Common myeloid progenitor, CD34-positive (primary cell): ENCODE data around the gene MMP28.

ENCODE experiments used
- CTCF ChIA-PET: fragments of 350-600 bp; sonication (Branson Sonifier 250); formaldehyde crosslinking; loops from one replicate; lab custom pipeline; 2021; ENCODE audit warnings: antibody characterized with exemption; lab: Charles Lee
- POLR2A ChIA-PET: fragments of 350-600 bp; sonication (Branson Sonifier 250); formaldehyde crosslinking; loops from one replicate; lab custom pipeline; 2021; ENCODE audit warnings: antibody characterized with exemption; lab: Charles Lee
- DNase-seq, 3 donors: peaks; one replicate each; pipeline versions ENCODE4 v3.0.0 to v3.0.0-alpha.2; 2013
- H3K27ac ChIP-seq, 2 experiments: 1 replicate in 1 of 2; 2 replicates in 1 of 2; pipeline ENCODE4 v1.7.0; 2013; ENCODE audit warnings: inconsistent platforms in 2 of 2, low read length in 2 of 2, mild to moderate bottlenecking in 2 of 2, low read depth in 1 of 2, moderate library complexity in 1 of 2; ENCODE audit not compliant: severe bottlenecking in 2 of 2, insufficient read depth in 1 of 2, poor library complexity in 1 of 2
- H3K27me3 ChIP-seq, 5 experiments: replicated peaks in 2 of 5; 1 replicate in 3 of 5; 2 replicates in 2 of 5; pipeline versions ENCODE4 v1.6.1 to v1.7.0; 2013; ENCODE audit warnings: low read length in 4 of 5, mild to moderate bottlenecking in 2 of 5, moderate library complexity in 2 of 5, inconsistent platforms in 1 of 5; ENCODE audit not compliant: insufficient read depth in 5 of 5, control insufficient read depth in 4 of 5
- H3K36me3 ChIP-seq, 4 experiments: 1 replicate in 2 of 4; 2 replicates in 2 of 4; pipeline versions ENCODE4 v1.6.1 to v1.7.0; 2013; ENCODE audit warnings: low read length in 3 of 4, control low read depth in 1 of 4, mild to moderate bottlenecking in 1 of 4; ENCODE audit not compliant: control insufficient read depth in 4 of 4, insufficient read depth in 4 of 4
- H3K4me1 ChIP-seq, 4 experiments: 1 replicate in 3 of 4; 2 replicates in 1 of 4; pipeline versions ENCODE4 v1.6.1 to v1.7.1; 2013; ENCODE audit warnings: low read length in 3 of 4, mild to moderate bottlenecking in 3 of 4, control low read depth in 1 of 4, inconsistent platforms in 1 of 4, moderate library complexity in 1 of 4; ENCODE audit not compliant: control insufficient read depth in 4 of 4, insufficient read depth in 4 of 4; ENCODE audit errors: control extremely low read depth in 1 of 4
- H3K4me3 ChIP-seq, 7 experiments: 1 replicate in 4 of 7; 2 replicates in 3 of 7; pipeline versions ENCODE4 v1.5.1 to v1.7.0; 2013; ENCODE audit warnings: mild to moderate bottlenecking in 7 of 7, low read length in 6 of 7, moderate library complexity in 6 of 7, inconsistent platforms in 2 of 7, low read depth in 2 of 7, control low read depth in 1 of 7; ENCODE audit not compliant: insufficient read depth in 4 of 7, control insufficient read depth in 1 of 7; ENCODE audit errors: extremely low read depth in 1 of 7
- H3K9me3 ChIP-seq, 5 experiments: 1 replicate in 4 of 5; 2 replicates in 1 of 5; pipeline versions ENCODE4 v1.6.1 to v1.7.1; 2013; ENCODE audit warnings: low read length in 4 of 5, mild to moderate bottlenecking in 2 of 5, inconsistent platforms in 1 of 5, low read depth in 1 of 5, moderate library complexity in 1 of 5; ENCODE audit not compliant: control insufficient read depth in 4 of 5, insufficient read depth in 2 of 5; ENCODE audit errors: control extremely low read depth in 1 of 5
- WGBS: methylation state at CpG from one replicate; pipeline ENCODE4 v1.1.5; 2013; ENCODE audit not compliant: insufficient coverage; 5-methylcytosine and 5-hydroxymethylcytosine counted together

The MMP28 gene

DNA sequence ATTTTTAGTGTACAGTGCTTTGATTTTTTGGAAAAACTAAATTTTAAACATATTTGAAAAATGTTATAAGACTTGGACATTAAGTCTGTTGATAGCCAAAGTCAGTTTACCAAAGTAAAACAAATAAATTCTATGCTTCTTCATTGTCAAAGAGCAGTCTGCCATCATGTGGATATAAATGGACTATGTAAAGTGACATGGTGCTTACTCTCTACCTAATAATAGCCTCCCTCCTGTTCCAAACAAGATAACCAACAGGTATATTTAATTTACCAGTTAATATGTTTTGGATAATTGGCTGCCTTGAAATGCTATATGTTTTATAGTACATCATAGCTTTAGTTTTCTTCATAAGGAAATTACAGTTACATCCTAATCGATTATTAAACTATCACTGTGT, 29.8 kb upstream of the MMP28 start:
- peaks cover 35 to 78% (median 55%) of the 10 kb centered on the region in 4 experiments for H3K36me3 ChIP-seq
- CTCF ChIA-PET = interaction anchor here (0.9 kb wide), 1 partner anchor 8 kb away, joined by 3 read pairs; no protein-coding TSS in a partner anchor
- WGBS = no CpG with 5 or more reads among the region's 1 CpG

DNA sequence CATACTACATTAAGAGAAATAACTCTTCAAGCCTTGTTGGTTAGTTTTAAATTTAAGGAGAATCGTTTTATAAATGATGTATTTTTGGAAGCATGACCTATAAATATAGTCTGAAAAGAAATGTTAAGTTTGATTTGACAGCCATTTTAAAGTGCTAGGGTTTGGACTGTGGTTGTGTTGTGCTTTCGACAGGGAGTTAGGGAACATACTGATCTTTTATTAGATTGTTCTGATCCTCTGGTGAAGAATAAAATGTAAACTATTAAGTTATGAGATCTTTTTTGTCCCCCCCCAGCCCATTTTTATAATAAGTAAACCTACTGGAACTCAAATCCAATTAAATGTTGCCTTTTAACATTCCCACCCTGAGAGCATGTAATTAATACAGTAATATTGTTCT, 25.9 kb upstream of the MMP28 start:
- Histone ChIP-seq H3K36me3 (peaks cover 24 to 77% (median 51%) of the 10 kb centered on the region in 4 experiments), H3K9me3 (no peaks in the 10 kb centered on the region), H3K4me1 (peaks cover 0 to 2% (median 0%) of the 10 kb centered on the region in 4 experiments), H3K27ac (no peak overlapping the region), H3K4me3 (no peak overlapping the region), H3K27me3 (no peaks in the 10 kb centered on the region)
- ChIA-PET CTCF (interaction anchor here (18.6 kb wide), 1 partner anchor 50 kb away, joined by 482 read pairs; the partner anchor contains the start of gene C17orf50), POLR2A (interaction anchor here (0.6 kb wide), 1 partner anchor 12 kb away, joined by 4 read pairs; the partner anchor contains the start of gene TAF15)
- WGBS = 100% methylated on average over 1 of the region's 2 CpGs
- no peak for DNase-seq

More for the DNA sequence above, 29.8 kb upstream of the MMP28 start:
- no peaks in the 10 kb centered on the region for H3K27me3 ChIP-seq
- no peaks in the 10 kb centered on the region for H3K9me3 ChIP-seq
- no peak overlapping the region for H3K27ac ChIP-seq
- no peaks in the 10 kb centered on the region for H3K4me1 ChIP-seq
- POLR2A ChIA-PET = no interaction called here
- no peak overlapping the region for H3K4me3 ChIP-seq
- DNase-seq = no peak

DNA sequence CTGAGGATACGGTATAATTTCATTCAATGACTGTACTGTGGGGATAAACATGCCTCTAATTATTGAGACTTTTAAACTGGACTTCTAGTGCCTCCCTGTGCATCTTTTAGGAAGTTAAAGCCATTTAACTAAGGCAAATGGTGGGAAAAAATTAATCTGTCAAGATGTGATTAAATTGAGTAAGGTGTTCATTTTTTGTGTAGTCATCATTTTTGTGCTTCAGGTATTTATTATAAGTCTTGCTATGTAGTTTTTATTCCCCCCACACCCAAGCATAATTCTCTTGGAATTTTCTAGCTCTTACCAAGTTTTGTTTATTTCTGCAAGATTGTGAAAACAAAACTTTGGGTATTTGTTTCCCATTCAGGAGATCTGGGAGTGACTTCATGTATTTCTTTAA, 24.0 kb upstream of the MMP28 start:
- 100% methylated on average over 1 of the region's 1 CpG for WGBS
- H3K27ac ChIP-seq = no peak overlapping the region

DNA sequence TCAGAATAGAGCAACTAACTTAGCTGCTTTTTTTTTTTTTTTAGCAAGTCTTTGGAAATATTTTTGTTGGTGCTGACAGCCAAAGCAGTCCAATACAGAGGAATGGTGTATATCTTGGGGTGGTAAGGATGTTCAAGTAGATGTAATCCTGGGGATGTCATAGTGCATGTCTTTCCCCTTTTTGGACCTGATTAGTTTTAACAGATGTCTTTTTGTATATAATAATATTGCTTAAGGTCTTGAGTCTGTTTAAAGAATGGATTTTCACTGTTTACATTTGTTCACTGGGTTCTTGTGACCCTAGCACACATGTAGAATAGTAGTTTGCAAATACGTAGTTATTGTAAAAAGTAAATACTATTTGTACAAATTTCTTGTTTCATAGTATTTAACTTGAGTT, 21.8 kb upstream of the MMP28 start:
- no peak overlapping the region for H3K4me3 ChIP-seq
- ChIA-PET CTCF (interaction anchor here (0.7 to 18.6 kb wide), 7 partner anchors 9 to 205 kb away, joined by 3 to 482 read pairs (median 5); partner anchors contain the start of genes C17orf50 and TAF15), POLR2A (no interaction called here)
- no CpG with 5 or more reads among the region's 1 CpG for WGBS
- H3K9me3 ChIP-seq = no peaks in the 10 kb centered on the region
- no peak for DNase-seq
- H3K27me3 ChIP-seq = no peaks in the 10 kb centered on the region
- peaks cover 10 to 52% (median 28%) of the 10 kb centered on the region in 4 experiments for H3K36me3 ChIP-seq
- H3K4me1 ChIP-seq = peaks cover 0 to 6% (median 4%) of the 10 kb centered on the region in 4 experiments
- H3K27ac ChIP-seq = no peak overlapping the region

More for the DNA sequence above, 24.0 kb upstream of the MMP28 start:
- peak in 2 of 3 donors; percentile 30 to 34 for DNase-seq
- Histone ChIP-seq H3K4me3 (no peak overlapping the region), H3K36me3 (peaks cover 15 to 69% (median 44%) of the 10 kb centered on the region in 4 experiments), H3K27me3 (no peaks in the 10 kb centered on the region), H3K4me1 (peaks cover 0 to 2% (median 0%) of the 10 kb centered on the region in 4 experiments), H3K9me3 (no peaks in the 10 kb centered on the region)
- ChIA-PET CTCF (interaction anchor here (0.6 to 18.6 kb wide), 7 partner anchors 10 to 48 kb away, joined by 3 to 482 read pairs (median 5); partner anchors contain the start of genes C17orf50 and TAF15), POLR2A (interaction anchor here (0.7 to 0.8 kb wide), 2 partner anchors 13 to 1648 kb away, joined by 3 to 4 read pairs; no protein-coding TSS in a partner anchor)

DNA sequence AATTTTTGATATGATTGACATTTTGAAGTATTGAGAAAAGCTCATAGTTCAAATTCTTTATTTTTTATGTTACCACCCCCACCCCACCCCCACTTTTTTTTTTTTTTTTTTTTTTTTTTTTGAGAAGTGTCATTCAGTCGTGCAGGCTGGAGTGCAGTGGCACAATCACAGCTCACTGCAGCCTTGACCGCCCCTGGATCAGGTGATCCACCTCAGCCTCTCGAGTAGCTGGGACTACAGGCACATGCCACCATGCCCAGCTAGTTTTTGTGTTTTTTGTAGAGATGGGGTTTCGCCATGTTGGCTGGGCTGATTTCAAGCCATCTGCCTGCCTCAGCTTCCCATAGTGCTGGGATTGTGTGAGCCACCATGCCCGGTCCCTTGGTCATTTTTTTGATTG, 21.3 kb upstream of the MMP28 start:
- POLR2A ChIA-PET = interaction anchor here (0.7 kb wide), 1 partner anchor 60 kb away, joined by 3 read pairs; no protein-coding TSS in a partner anchor
- H3K9me3 ChIP-seq = no peaks in the 10 kb centered on the region
- no peaks in the 10 kb centered on the region for H3K27me3 ChIP-seq
- peaks cover 0 to 10% (median 6%) of the 10 kb centered on the region in 4 experiments for H3K4me1 ChIP-seq
- no peak overlapping the region for H3K4me3 ChIP-seq
- DNase-seq = no peak
- peaks cover 10 to 54% (median 26%) of the 10 kb centered on the region in 4 experiments for H3K36me3 ChIP-seq
- 100% methylated on average over 1 of the region's 5 CpGs for WGBS
- no peak overlapping the region for H3K27ac ChIP-seq
- CTCF ChIA-PET = interaction anchor here (1.2 to 18.6 kb wide), 5 partner anchors 8 to 205 kb away, joined by 3 to 482 read pairs (median 5); partner anchors contain the start of genes C17orf50 and TAF15

DNA sequence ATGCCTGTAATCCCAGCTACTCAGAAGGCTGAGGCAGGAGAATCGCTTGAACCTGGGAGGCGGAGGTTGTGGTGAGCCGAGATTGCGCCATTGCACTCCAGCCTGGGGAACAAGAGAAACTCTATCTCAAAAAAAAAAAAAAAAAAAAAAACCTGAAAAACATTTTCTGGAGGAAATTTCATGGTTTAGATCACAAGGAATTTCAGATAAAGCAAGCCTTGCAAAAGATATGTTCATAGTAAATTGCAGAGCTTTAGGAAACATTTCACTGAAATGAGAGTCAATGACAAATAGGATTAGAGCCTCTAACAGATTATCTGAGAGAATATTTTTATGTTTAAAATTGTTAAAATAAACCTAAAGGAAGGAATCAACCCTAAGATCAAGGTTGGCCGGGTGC, 17.0 kb upstream of the MMP28 start:
- ChIA-PET CTCF (interaction anchor here (1.5 to 18.6 kb wide), 2 partner anchors 8 to 41 kb away, joined by 3 to 482 read pairs; partner anchors contain the start of gene C17orf50), POLR2A (interaction anchor here (0.8 kb wide), 1 partner anchor 48 kb away, joined by 3 read pairs; no protein-coding TSS in a partner anchor)
- Histone ChIP-seq H3K4me1 (peaks cover 13 to 44% (median 31%) of the 10 kb centered on the region in 4 experiments), H3K27me3 (no peaks in the 10 kb centered on the region), H3K27ac (no peak overlapping the region), H3K4me3 (no peak overlapping the region), H3K9me3 (no peaks in the 10 kb centered on the region), H3K36me3 (peaks cover 2 to 22% (median 8%) of the 10 kb centered on the region in 4 experiments)
- DNase-seq = no peak
- WGBS = no CpG with 5 or more reads among the region's 5 CpGs

DNA sequence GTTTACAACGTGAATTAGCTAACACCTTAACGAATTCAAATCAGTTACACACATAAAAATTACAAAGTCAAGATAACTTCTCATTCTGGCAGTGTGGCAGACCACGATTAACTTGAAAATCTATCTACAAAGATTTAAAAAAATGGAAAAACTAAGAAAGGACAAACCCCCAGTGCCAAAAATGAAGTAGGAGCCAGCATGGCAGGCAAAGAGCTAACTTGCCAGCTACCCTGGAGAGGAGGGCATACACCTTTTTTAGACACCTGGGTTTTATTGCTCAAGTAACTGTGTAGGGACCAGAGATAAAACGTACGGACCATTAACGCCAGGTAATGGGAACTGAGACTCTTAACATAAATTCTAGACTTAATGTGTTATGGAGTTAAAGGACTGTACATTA, 16.3 kb upstream of the MMP28 start:
- peak overlapping the region in 1 of 7 experiments; percentile 10 for H3K4me3 ChIP-seq
- WGBS = 90% methylated on average over 2 of the region's 6 CpGs
- DNase-seq = no peak
- H3K36me3 ChIP-seq = peaks cover 0 to 16% (median 4%) of the 10 kb centered on the region in 4 experiments
- H3K9me3 ChIP-seq = no peaks in the 10 kb centered on the region
- no peaks in the 10 kb centered on the region for H3K27me3 ChIP-seq
- peaks cover 13 to 45% (median 33%) of the 10 kb centered on the region in 4 experiments for H3K4me1 ChIP-seq
- CTCF ChIA-PET = interaction anchor here (1.5 to 18.6 kb wide), 2 partner anchors 9 to 41 kb away, joined by 3 to 482 read pairs; partner anchors contain the start of gene C17orf50
- peak overlapping the region in 1 of 2 experiments; percentile 32 for H3K27ac ChIP-seq
- POLR2A ChIA-PET = interaction anchor here (0.8 kb wide), 1 partner anchor 48 kb away, joined by 3 read pairs; no protein-coding TSS in a partner anchor
